GM23338 (cell line): Measurements from ENCODE around the gene SRSF2. TPM values are rescaled to one million over a fixed set of nuclear protein-coding genes. Genes with fewer than 3 reads are reported as not detected.

Experiments
- ATAC-seq: fragments of 200-7000 bp; cut with Tn5 transposase; 3 replicates; pipeline ENCODE4 v1.9.1; 2020
- DNase-seq: peaks from one replicate; pipeline ENCODE4 v3.0.0-alpha.2; 2015; ENCODE audit warnings: low spot score
- H2AFZ ChIP-seq: fragments of 200-600 bp; sonication (generic); 2 replicates; pipeline ENCODE4 v1.8.0; 2016; ENCODE audit warnings: antibody characterized with exemption, mild to moderate bottlenecking, moderate library complexity
- H3F3A ChIP-seq: fragments of 200-600 bp; sonication (generic); replicated peaks from 2 replicates; pipeline ENCODE4 v1.8.0; 2017; ENCODE audit warnings: antibody characterized with exemption, mixed run types, low read depth
- H3K27ac ChIP-seq: fragments of 200-600 bp; sonication (generic); 2 replicates; pipeline ENCODE4 v1.6.1; 2016; ENCODE audit warnings: low read depth
- H3K27me3 ChIP-seq: fragments of 200-600 bp; sonication (generic); 2 replicates; pipeline ENCODE4 v1.8.0; 2016; ENCODE audit warnings: mild to moderate bottlenecking, mixed run types, moderate library complexity; ENCODE audit not compliant: insufficient read depth
- H3K36me3 ChIP-seq: fragments of 200-600 bp; sonication (generic); 2 replicates; pipeline ENCODE4 v1.8.0; 2016; ENCODE audit warnings: mild to moderate bottlenecking; ENCODE audit not compliant: insufficient read depth
- H3K4me1 ChIP-seq: fragments of 200-600 bp; sonication (generic); 2 replicates; pipeline ENCODE4 v1.8.0; 2016; ENCODE audit warnings: mild to moderate bottlenecking, moderate library complexity; ENCODE audit not compliant: insufficient read depth
- H3K4me2 ChIP-seq: fragments of 200-600 bp; sonication (generic); 2 replicates; pipeline ENCODE4 v1.7.1; 2017; ENCODE audit warnings: mixed run types
- H3K4me3 ChIP-seq: fragments of 200-600 bp; sonication (generic); 2 replicates; pipeline ENCODE4 v1.6.1; 2016; ENCODE audit warnings: mixed run types
- H3K79me2 ChIP-seq: fragments of 200-600 bp; sonication (generic); replicated peaks from 2 replicates; pipeline ENCODE4 v1.8.0; 2017; ENCODE audit warnings: mild to moderate bottlenecking; ENCODE audit not compliant: insufficient read depth
- H3K9me2 ChIP-seq: fragments of 200-600 bp; sonication (generic); 2 replicates; pipeline ENCODE4 v1.8.0; 2017; ENCODE audit not compliant: insufficient read depth
- H4K20me1 ChIP-seq: fragments of 200-600 bp; sonication (generic); replicated peaks from 2 replicates; pipeline ENCODE4 v1.8.0; 2017; ENCODE audit warnings: mild to moderate bottlenecking; ENCODE audit not compliant: insufficient read depth
- H3K27ac Mint-ChIP-seq: 2 replicates; pipeline ENCODE4 v1.8.0; 2020; ENCODE audit warnings: inconsistent platforms, mild to moderate bottlenecking, moderate library complexity, mixed read lengths
- H3K27me3 Mint-ChIP-seq: 3 replicates; pipeline ENCODE4 v1.8.0; 2022; ENCODE audit warnings: low read depth, mild to moderate bottlenecking, moderate library complexity, mixed read lengths, inconsistent platforms; ENCODE audit not compliant: insufficient read depth, poor library complexity
- H3K36me3 Mint-ChIP-seq: 3 replicates; pipeline ENCODE4 v1.8.0; 2021; ENCODE audit warnings: low read depth, mild to moderate bottlenecking, inconsistent platforms, moderate library complexity, mixed read lengths
- H3K4me1 Mint-ChIP-seq: 3 replicates; pipeline ENCODE4 v1.8.0; 2020; ENCODE audit warnings: mild to moderate bottlenecking, inconsistent platforms, mixed read lengths
- H3K4me3 Mint-ChIP-seq: 3 replicates; pipeline ENCODE4 v1.8.0; 2021; ENCODE audit warnings: moderate library complexity, mild to moderate bottlenecking, inconsistent platforms, mixed read lengths
- H3K9me3 Mint-ChIP-seq: 3 replicates; pipeline ENCODE4 v1.8.0; 2020; ENCODE audit warnings: moderate library complexity, mild to moderate bottlenecking, inconsistent platforms, mixed read lengths
- CREB1 ChIP-seq: fragments of 250-450 bp; sonication (Bioruptor Pico); IDR thresholded peaks from 2 replicates; pipeline ENCODE4 v1.5.0; 2020; ENCODE audit warnings: low read depth, mild to moderate bottlenecking, moderate library complexity
- CTCF ChIP-seq, 2 experiments: fragments of 200-600 bp in 1 of 2; sonication (generic) in 1 of 2; conservative IDR thresholded peaks; 2 replicates each; pipeline versions ENCODE4 v1.5.1 to v1.6.1; 2016 to 2017; ENCODE audit warnings: antibody characterized with exemption in 2 of 2, low read depth in 2 of 2, mild to moderate bottlenecking in 2 of 2, moderate library complexity in 1 of 2
- ETS1 ChIP-seq: IDR thresholded peaks from 2 replicates; pipeline ENCODE4 v1.6.1; 2016; ENCODE audit warnings: antibody characterized with exemption
- EZH2 ChIP-seq: fragments of 200-600 bp; sonication (generic); IDR thresholded peaks from one replicate; pipeline ENCODE4 v1.8.0; 2017; ENCODE audit warnings: antibody characterized with exemption, mild to moderate bottlenecking, low read depth; ENCODE audit not compliant: unreplicated experiment
- EZH2phosphoT487 ChIP-seq: fragments of 200-600 bp; sonication (generic); IDR thresholded peaks from one replicate; pipeline ENCODE4 v1.8.1; 2018; ENCODE audit warnings: antibody characterized with exemption; ENCODE audit not compliant: unreplicated experiment
- JUNB ChIP-seq: IDR thresholded peaks from one replicate; pipeline ENCODE4 v1.6.1; 2016; ENCODE audit warnings: antibody characterized with exemption; ENCODE audit not compliant: unreplicated experiment
- NANOG ChIP-seq: IDR thresholded peaks from 2 replicates; pipeline ENCODE4 v1.6.1; 2016; ENCODE audit warnings: antibody characterized with exemption, borderline replicate concordance
- POLR2AphosphoS5 ChIP-seq: IDR thresholded peaks from 2 replicates; pipeline ENCODE4 v1.6.1; 2016; ENCODE audit warnings: antibody characterized with exemption, low read depth
- STAT1 ChIP-seq: IDR thresholded peaks from one replicate; pipeline ENCODE4 v1.6.1; 2016; ENCODE audit warnings: antibody characterized with exemption; ENCODE audit not compliant: unreplicated experiment
- ZNF114 ChIP-seq: fragments of 250-450 bp; sonication (Bioruptor Pico); IDR thresholded peaks from 2 replicates; pipeline ENCODE4 v1.5.0; 2020; ENCODE audit warnings: mild to moderate bottlenecking, moderate library complexity
- ZNF331 ChIP-seq: fragments of 250-450 bp; sonication (Bioruptor Pico); IDR thresholded peaks from 2 replicates; pipeline ENCODE4 v1.5.0; 2020; ENCODE audit warnings: low read depth, mild to moderate bottlenecking, moderate library complexity
- ZNF462 ChIP-seq: fragments of 250-450 bp; sonication (Bioruptor Pico); IDR thresholded peaks from 2 replicates; pipeline ENCODE4 v1.5.0; 2020; ENCODE audit warnings: mild to moderate bottlenecking, moderate library complexity
- polyA plus RNA-seq: library from polyadenylated mRNA; unstranded; fragments of >200 nt; fragmentation: Nextera tagmentation; extraction: Ambion mirVana; gene quantifications from 2 replicates; pipeline ENCODE4 v1.2.1, GENCODE V29; 2016
- total RNA-seq: library from RNA; depleted of rRNA; stranded (reverse); fragments of >200 nt; shearing (Covaris generic); gene quantifications from 2 replicates; pipeline ENCODE4 v1.2.3, GENCODE V29; 2014

Gene SRSF2
- total and polyA plus RNA-seq, 2 experiments from 2014 or later: 317 to 547 TPM

- no peak for DNase-seq
- TF ChIP-seq EZH2phosphoT487 (no peak), EZH2 (no peak), NANOG (no peak), ZNF331 (CRISPR knock-in tag) (no peak), JUNB (no peak), ZNF114 (no peak), POLR2AphosphoS5 (no peak), CREB1 (CRISPR knock-in tag) (no peak), ZNF462 (CRISPR knock-in tag) (no peak), CTCF (conservative IDR thresholded peaks at IDR 0.05; ENCODE audit: low read depth in 2 of 2) (no peak), STAT1 (no peak), ETS1 (no peak)
- no peak overlapping the region for H3K4me2 ChIP-seq
- H3F3A ChIP-seq: no peaks in the 10 kb centered on the region
- peaks cover 36% of the 10 kb centered on the region for H3K4me1 Mint-ChIP-seq
- no peak for ATAC-seq
- H3K9me2 ChIP-seq: no peaks in the 10 kb centered on the region
- H3K9me3 Mint-ChIP-seq: no peaks in the 10 kb centered on the region; the same call in 2 of the 3 replicates
- no peak overlapping the region for H3K27ac ChIP-seq
- H2AFZ ChIP-seq: no peak overlapping the region
- no peaks in the 10 kb centered on the region for H3K27me3 ChIP-seq
- H3K79me2 ChIP-seq: peaks cover 24% of the 10 kb centered on the region
- 0 out of 3 replicates have a peak, but pooled peaks cover 2% of the 10 kb centered on the region for H3K36me3 Mint-ChIP-seq
- no peak overlapping the region for H3K4me3 ChIP-seq
- H3K27ac Mint-ChIP-seq: no peak overlapping the region
- no peak overlapping the region for H3K4me3 Mint-ChIP-seq
- H3K4me1 ChIP-seq: peaks cover 26% of the 10 kb centered on the region
- peaks cover 11% of the 10 kb centered on the region for H3K27me3 Mint-ChIP-seq
- H4K20me1 ChIP-seq: no peaks in the 10 kb centered on the region; the same call in 1 of the 2 replicates
- H3K36me3 ChIP-seq: no peaks in the 10 kb centered on the region
These were observed 34.0 kb downstream of the SRSF2 start for GRCh38 chr17:76702941-76703637.
